Mammary microvascular endothelial cell (primary cell): ENCODE data around the gene FOXA2. TPM values are rescaled to one million over a fixed set of nuclear protein-coding genes. Genes with fewer than 3 reads are reported as not detected.

Experiments used
- total RNA-seq: library from RNA; depleted of rRNA; stranded (reverse); fragments of >200 nt; gene quantifications from 2 replicates; pipeline ENCODE4 v1.2.3, GENCODE V29; 2015

The FOXA2 gene
- not detected in 2 replicates for total RNA-seq

GRCh38 chr20:22584522-22584921 lies at the start of gene FOXA2:
FOXA2 (minus strand) TSS chr20:22584572; CDS start chr20:22584278, 294 bp downstream.

